ENCODE results near the gene CLSTN2.

CLSTN2 gene

DNA sequence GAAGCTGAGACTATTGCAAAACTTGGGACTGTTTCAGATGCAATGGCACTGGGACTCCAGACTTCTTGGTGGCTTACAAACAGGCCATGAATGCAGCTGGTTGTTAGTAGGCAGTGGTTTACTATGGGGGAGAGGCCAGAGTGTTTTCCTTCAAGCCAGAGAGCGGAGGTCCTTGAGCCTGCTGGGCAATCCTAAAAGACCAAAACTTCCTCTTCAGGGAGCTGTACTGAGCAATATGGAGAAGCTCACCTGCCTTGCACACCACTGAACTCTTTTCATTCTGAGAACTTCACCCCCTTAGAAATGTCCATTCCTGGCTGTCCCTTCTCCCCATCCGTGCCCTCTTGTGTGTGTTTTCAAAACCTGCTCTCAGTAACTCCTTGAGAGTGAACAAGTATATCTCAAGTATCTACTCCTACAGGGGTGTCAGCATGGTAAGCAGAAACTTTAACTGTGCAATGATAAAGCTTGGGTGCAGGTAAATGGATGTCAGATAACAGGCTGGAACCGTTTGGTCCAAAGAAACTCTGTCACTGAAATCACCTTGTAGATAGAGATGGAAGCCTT lies 213.9 kb downstream of the CLSTN2 start:
- no peak for DNase-seq (ENCODE audit: low read depth)

DNA sequence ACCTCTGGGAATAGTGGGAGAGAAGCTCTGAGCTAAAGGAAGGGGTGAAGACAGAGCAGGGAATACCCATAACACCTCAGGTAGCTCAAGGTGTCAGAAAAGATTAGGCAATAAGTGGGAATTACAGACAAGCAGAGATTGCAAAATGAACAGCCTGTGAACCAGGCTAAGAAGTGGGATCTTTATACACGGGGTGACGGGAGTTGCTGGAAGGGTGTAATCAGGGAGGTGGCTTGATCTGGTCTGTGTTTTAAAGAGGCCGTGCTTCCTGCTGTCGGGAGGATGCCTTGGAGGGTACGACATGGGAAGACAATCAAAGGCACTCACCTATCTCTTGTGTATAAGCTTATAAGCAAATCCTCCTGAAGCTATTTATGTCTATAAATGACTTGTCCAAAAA lies 216.3 kb downstream of the CLSTN2 start:
- no peak for DNase-seq (ENCODE audit: low read depth)

DNA sequence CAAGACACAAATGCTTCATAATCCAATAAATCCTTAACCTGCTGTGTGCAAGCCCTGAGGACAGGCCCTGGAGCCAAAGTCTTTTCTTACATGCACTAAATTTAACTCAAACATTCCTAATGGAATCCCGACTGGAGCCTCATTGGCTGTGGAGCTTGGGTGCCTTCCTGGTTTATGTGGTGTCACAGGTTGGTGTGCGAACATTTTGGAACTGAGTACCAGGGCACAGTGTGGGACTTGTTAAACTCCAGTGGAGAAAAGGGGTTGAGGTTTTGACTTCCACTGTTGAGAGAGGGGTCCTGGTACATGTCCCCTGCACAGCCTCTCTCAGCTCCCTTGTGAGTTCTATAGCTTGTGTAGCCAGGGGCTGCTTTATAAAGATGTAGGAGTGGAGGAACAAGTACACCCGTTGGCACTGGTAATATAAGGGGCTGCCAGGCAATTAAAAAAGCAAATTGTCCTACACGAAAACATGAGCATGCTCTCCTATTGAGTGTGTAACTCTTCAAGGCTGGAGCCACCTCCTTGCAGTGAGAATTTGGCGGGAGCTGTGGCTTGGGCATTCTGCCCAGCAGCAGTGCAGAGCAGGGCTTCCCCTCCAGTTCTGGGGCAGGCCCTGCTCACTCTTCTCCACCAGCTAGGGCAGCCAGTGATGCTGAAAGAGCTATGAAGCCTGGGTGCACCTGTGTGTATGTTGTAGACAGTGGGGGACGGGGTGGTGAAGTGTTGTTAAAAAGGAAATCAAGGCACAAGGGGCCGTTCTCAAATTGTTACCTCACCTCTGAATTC lies 218.1 kb downstream of the CLSTN2 start:
- no peak for DNase-seq (ENCODE audit: low read depth)

DNA sequence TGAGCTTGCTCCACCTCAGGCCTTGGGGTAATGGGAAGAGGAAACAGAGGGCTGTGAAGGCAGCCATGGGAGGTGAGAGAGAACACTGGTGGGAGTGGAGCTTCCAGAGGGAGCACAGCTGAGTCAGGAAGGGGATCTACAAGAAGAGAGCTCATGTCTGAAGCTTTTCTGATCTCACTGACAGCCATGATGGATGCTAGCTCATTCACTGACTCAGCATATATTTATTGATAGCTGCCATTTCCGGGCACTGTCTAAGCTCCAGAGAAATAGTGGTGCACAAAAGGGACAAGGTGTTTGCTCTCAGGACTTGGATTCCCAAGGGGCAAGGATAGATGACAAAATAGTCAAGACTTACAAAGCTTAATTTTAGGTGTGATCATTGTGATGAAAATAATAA lies 218.8 kb downstream of the CLSTN2 start:
- no peak for DNase-seq (ENCODE audit: low read depth)

DNA sequence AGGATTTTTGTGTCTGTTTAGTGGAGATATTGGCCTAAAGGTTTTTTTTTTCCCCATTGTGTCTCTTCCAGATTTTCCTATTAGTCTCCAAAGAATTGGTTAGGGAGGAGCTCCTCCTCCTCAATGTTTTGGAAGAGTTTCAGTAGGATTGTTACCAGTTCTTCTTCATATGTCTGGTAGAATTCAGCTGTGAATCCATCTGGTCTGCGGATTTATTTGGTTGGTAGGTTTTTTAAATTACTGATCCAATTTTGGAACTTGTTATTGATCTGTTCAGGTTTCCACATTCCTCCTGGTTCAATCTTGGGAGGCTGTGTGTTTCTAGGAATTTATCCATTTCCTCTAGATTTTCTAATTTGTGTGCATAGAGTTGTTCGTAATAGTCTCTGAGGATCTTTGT lies 222.2 kb downstream of the CLSTN2 start:
- DNase-seq (ENCODE audit: low read depth): no peak

DNA sequence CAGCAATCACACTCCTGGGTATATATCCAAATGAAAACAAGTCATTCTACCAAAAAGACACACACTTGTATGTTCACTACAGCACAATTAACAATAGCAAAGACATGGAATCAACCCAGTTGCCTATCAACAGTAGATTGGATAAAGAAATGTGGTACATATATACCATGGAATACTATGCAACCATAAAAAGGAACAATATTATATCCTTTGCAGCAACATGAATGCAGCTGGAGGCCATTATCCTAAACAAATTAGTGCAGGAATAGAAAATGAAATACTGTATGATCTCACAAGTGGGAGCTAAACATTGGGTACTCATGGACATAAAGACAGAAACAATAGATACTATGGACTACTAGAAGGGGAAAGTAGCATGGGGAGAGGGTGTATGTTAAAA lies 224.7 kb downstream of the CLSTN2 start:
- no peak for DNase-seq (ENCODE audit: low read depth)

DNA sequence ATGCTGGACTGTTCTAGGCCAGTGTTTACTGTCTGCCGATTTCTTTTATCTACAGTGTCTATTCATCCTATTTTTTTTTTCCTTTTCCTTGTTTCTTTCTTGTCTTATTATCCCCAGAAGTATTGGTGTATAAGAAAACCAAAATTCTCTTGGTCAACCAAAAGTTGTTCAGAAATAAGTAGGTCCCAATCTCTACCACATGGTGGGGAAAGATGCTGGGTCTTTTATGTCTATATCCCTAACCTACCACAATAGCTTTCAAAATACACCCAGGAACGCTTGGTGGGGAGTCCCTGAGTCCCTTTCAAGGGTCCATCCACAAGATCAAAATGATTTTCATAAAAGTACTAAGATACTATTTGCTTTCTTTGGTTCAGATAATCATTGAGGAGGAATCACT lies 225.6 kb downstream of the CLSTN2 start:
- no peak for DNase-seq (ENCODE audit: low read depth)

DNA sequence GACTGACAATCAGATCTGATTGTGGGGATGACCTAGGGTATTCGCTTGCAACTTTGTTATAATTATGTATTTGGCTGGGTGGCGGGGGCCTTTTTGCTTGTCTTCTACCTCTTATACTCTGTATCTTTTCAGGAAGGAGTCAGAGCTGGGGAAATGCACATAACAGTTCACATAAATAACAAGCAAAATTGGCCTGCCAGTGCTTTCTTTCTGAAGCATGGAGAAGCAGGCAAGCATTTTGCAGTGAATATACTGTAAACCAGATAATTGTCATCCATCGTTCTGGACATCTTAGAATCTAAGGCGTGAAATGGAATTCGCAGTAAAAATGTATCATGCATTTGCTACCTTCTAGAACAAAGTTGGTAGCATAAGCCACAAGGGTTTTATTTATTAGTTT lies 227.6 kb downstream of the CLSTN2 start:
- no peak for DNase-seq (ENCODE audit: low read depth)

DNA sequence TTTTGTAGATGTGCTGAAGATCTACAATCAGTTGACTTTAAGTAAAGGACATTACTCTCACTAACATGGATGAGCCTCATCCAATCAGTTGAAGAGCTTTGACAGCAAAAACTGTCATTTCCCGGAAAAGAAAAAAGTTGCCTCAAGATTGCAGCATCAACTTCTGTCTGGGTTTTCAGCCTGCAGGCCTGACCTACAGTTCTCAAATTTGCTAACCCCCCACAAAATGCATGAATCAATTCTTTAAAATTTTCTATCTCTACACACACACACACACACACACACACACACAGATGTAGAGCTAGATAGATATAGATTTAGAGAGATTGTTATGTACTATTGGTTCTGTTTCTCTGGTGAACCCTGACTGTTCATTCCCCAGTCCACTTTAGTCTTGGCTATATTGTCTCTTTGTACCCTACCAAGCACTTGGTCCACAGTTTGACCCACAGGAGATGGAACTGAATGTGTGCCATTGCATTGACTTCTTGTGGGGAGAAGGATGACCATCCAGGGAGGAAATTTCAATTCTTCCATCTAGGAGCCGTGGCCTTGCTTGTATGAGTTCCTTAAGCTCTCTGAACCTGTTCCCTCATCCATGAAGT lies 228.3 kb downstream of the CLSTN2 start:
- no peak for DNase-seq (ENCODE audit: low read depth)

DNA sequence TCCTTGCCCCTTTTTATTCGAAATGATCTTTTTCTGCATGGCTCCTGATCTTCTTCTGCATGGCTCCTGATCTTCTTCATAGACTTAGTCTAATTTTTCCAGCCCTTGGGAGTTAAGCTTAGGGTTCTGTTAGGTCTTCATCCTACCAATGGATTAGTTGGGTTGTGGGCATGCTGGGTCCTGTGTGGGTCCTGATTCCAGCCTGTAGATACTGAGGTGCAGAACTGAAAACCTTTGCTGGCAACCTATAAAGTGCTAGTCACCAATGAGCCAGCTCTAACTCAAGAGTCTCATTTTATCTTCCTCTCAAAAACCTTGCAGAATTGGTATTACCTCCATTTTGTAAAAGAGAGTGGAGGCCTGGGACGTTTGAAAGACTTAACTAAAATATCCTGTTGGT lies 229.2 kb downstream of the CLSTN2 start:
- no peak for DNase-seq (ENCODE audit: low read depth)

DNA sequence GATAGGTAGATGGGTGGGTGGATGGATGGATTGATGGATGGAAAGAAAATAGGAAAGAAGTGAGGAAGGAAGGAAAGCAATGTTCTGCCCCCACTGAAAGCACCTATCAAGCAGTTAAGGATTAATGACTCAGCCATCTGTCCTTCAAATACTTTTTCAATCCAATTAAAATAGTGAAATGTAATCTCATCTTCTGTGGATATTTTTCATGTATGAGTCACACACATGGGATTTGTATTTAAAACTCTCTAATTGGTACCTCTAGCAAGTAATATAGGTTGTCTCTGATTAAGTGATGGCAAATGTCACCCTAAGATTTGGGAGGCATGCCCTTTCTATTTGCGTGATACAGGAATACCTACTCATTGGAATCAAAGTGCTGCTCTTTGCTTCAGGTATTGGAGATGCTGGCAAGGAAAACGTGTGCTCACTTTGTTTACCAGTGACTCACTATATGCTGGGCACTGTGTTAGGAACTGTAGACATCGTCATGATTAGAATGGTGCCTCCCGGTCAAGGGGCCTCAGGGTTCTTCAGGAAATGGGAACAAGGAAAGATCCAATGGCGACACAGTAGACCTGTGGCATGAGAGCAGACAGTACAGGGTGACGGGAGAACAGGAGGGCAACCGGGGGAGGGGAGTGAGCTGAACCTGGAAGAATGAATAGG lies 230.1 kb downstream of the CLSTN2 start:
- DNase-seq (ENCODE audit: low read depth): no peak

DNA sequence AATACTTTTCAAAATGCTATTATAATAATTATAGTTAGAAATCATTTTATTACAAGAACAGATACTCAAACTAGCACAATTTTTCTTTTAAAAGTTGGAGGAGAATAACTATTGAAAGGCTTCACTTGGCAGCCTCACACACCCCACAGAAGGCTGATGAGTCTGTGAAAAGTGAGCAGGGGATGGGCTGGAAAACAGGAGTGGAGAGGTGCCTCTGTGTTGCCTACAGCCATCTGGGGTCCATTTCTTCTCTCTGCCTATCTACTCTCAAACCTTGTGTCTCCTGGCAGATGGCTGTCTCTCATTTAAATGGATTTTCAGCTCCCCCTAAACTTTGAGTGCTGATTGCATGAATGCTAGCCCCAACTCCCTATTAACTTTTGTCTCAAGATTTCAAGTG lies 230.8 kb downstream of the CLSTN2 start:
- DNase-seq (ENCODE audit: low read depth): no peak

DNA sequence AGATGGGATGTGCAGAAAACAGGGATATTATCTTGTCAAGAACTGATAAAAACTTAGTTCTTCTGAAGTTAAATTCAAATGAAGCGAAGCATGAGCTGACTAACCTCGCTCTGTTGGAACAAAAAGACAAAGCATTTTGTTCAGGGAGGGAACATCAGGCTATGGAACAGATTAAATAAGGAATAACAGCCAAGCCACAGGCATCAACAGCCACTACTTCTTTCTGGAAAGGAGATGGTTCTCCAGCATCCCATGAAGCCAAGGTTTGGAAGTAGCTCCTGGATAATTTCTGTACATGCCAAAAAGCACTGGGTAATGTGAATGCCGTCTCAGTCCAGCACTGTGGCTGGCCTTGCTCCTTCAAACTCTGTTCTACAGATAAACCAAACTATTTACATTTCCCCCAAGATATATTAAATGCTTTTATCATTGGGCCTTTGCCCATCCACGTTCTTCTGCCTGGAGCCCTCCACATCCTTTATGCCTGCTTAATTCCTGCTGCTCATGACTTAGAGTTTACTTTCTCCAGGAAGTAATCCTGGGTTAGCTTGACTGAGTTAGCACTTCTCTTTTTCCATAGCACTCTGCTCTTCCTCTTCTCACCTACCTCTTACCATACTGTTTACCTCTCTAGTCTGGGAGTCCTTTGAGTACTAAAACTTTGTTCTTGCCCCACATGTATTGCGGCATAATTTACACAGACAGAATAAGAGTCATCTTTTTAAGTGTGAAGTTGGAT lies 232.0 kb downstream of the CLSTN2 start:
- DNase-seq (ENCODE audit: low read depth): no peak

DNA sequence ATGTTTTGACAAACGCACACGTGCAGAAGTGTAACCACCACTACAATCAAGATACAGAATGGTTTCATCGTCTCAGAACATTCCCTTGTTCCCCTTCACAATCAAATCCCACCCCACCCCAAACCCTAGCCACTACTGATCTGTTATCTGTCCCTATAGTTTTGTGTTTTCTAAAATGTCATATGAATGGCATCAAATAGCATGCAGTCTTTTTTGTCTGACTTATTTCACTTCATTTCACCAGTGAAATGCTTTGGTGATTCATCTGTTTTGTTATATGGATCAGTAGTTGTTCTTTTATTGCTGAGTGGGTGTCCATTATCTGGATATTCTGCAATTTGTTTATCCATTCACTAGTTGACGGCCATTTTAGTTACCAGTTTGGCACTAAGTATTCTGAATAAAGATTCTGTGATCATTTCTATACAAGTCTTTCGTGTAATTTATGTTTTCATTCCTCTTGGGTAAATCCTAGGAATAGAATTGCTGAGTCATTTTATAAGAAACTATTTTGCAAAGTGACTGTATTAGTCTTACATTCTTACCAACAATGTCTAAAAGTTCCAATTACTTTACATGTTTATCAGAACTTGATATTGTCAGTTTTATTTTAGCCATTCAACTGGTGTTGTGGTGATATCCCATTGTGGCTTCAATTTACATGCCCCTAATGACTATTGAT lies 232.8 kb downstream of the CLSTN2 start:
- no peak for DNase-seq (ENCODE audit: low read depth)

DNA sequence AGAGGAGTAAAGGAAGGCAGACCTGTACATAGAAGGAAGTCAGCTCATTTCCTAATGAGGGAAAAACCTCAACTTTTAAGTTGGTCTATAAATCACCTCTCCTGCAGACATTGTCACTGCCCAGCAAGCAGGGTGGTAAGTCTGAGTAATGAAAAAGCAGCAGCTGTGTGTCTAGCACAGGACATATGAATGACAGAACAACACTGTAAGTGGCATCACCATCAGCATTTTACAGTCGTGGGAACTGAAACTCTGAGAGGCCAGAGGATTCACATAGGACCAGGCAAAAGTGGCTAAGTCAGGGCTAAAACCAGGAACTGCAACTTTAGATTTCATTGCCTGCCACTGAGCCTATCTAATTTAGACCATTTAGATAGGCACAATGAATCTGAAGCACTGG lies 235.6 kb downstream of the CLSTN2 start:
- no peak for DNase-seq (ENCODE audit: low read depth)

DNA sequence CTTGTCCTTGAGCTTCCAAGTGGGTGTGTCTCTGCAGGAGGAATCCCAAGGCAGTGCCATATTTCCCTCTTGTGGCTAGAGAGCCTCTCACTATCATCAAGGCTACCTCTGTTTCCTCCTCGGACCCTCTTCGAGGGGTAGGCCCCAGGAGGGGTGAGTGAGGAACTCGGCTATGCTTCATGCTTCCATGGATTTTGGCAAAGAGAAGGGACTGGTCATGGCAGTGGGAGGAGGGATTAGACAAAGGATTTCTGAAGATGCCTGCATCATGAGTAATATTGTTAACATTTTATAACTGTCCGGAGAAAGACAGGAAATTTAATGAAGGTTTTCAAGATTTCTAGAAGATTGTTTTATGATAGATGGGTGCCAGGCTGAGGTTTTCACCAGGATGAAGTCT lies 241.5 kb downstream of the CLSTN2 start:
- DNase-seq (ENCODE audit: low read depth): peak; percentile 18

DNA sequence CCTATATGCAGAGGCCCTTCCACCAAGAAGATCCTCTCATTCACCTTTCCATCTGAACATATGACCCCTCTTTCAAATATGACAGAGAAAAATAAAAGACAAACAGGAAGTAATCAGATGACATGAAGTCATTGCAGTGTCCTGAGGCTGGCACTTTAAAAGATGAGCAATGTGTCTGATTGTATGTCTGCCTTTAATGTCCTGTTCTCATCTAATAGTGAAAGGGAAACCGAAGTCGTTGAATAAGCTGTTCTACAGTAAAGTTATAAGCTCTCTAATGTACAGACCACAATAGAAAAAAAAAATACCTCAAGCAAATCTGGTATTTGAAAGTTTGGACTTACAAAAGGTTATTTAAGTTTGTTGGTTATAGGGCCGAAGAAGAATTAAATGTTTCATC lies 243.0 kb downstream of the CLSTN2 start:
- no peak for DNase-seq (ENCODE audit: low read depth)

DNA sequence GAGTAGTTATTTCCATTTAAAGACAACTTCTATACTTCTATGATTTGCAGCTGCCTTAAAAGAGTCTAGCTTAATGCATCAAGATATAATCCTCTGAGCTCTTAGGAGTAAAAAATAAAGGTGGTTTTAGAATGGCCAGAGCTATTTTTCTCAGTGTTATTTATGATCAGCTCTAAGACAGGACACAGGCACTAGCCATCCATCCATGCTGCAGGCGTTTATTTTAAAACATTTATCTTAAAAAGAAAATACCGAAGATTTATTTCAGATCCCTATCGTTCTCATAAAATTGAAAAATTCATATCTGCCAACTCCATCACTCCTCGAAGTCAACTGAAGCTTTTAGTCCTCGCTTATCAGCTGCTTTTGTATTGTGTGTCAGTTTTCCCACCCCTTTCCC lies 243.5 kb downstream of the CLSTN2 start:
- DNase-seq (ENCODE audit: low read depth): no peak

DNA sequence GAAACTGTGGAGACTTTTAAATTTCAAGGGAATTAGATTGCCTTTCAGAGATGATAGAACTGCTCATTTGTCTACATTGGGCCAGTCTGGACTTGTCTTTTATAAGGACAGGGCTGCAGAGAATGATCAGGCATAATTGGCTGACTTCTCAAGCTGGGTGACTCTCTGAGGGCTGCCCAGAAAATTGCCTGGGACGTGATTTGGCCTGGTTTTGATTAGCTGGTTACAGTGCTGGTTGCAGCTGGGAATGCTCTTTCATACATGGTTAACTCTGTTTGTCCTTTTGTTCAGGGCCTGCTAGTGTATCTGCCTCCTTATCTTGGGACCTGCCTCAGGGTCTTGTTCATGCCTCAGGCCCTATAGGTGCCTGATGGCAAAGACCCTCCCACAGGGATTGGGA lies 245.6 kb downstream of the CLSTN2 start:
- DNase-seq (ENCODE audit: low read depth): no peak

DNA sequence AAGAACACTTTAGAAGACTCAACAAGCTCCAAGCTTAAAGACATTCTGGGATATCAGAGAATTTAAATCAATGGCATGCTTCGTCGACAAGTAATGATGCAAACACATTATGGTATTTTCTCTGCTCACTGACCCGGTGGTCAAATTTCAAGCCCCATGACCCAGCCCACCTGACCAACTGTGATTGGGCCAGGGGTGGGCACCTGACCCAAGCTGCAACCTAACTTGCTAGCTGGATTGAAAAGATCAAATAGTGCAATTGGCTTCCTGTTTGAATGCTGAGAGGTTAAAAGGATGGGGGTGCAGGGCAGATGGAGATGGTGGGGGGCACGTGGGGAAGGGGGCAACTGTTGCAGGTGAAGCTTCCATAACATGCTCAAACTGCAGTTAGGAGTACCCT lies 250.4 kb downstream of the CLSTN2 start:
- DNase-seq (ENCODE audit: low read depth): no peak

DNA sequence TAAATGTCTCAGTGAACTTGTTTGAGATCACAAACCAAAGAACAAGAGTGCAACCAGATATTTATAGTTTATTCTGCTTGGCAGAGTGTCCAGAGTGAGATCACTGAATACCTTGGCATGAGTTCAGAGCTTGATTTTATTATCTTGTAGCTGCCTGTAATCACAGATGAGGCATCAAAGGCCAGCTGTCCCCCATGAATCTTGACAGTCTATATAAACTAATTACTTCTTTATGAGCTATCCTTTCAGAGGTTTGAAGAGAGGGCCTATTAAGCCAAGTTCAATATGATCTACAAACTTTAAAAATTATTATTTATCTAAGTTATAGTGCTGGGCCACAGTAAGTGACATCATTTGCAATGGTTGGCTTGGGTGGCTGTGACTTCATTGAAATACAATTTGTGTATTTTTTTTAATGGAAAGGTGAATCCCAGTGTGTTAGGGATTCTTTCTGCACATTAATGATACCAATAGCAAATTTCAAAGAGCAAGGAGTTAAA lies 251.5 kb downstream of the CLSTN2 start:
- DNase-seq (ENCODE audit: low read depth): peak; percentile 49

DNA sequence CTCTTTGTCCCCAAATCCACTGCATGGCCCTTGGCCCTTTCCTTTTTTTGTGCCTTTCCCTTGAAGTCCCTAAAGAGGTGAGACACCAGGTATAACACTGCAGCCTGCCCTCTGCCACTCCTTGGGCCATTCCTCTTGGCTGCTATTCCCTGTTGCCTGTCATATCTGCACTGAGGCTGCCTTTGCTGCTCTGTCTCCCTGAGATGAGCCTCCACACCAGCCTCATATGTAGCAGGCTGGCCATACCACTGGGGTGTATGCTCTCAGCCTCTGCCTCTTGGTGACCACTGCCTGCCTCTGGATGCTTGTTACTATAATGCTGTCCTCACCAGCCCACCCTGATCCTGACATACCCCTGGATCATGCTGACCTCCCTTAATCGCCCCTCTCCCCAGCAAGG lies 252.0 kb downstream of the CLSTN2 start:
- no peak for DNase-seq (ENCODE audit: low read depth)

All from non-pigmented ciliary epithelial cell (primary cell).